CD4-positive, alpha-beta T cell treated with Interleukin-6 for 4 hours (primary cell): ENCODE results near the gene ERGIC1.
A peak's percentile ranks its signal among the peaks of the same experiment; 100 is the strongest.

Source experiments
- DNase-seq: peaks from one replicate; pipeline ENCODE4 v3.0.0-alpha.2; 2020; ENCODE audit warnings: mixed read lengths

Gene ERGIC1

DNA sequence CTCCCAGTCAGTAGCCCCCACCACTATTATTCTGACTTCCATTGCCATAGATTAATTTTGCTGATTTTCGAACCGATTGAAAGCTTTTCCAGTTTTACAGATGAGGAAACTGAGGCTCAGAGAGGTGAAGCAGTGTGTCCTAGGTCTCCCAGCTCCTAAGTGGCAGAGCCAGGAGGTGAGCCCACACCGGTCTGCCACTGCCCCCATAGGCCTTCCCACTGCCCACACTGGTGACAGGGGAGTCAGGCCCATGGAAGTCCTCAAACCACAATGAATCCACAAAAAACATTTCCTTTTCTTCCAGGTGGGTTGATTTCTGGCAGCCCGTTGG, 70.2 kb downstream of the ERGIC1 start:
- no peak for DNase-seq

DNA sequence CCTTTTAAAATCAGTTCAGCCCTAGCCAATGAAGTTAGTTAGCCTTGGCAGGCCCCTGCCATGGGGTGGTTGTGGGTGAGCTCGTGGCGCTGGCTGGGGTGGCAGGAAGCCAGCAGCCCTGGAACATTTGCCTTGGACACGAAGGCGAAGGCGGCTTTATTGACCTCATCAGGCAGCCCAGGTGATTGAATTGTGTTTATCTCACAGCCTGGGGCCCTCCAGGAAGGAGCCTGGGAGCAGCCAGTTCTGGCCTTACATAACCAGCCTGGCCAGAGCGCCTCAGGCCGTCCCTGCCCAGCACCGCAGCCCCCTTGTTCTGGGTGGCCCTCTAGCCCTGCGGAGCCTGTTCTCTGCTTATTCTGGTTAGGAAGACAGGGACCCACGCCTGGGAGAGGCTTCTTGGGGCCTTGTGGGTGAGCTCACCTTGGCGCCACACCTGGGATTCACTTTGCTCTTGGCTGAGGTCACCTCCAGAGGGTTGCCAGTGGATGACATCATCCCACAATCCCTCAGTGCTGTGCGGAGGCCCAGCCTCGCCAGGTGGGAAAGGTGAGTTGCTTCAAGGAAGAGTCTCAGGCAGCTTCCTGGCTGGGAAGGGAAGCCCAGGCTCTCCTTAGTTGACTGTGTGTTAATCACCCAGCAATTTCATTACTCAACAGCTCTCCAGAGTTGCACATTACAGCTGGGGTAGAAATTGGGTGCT, 70.7 kb downstream of the ERGIC1 start:
- no peak for DNase-seq

DNA sequence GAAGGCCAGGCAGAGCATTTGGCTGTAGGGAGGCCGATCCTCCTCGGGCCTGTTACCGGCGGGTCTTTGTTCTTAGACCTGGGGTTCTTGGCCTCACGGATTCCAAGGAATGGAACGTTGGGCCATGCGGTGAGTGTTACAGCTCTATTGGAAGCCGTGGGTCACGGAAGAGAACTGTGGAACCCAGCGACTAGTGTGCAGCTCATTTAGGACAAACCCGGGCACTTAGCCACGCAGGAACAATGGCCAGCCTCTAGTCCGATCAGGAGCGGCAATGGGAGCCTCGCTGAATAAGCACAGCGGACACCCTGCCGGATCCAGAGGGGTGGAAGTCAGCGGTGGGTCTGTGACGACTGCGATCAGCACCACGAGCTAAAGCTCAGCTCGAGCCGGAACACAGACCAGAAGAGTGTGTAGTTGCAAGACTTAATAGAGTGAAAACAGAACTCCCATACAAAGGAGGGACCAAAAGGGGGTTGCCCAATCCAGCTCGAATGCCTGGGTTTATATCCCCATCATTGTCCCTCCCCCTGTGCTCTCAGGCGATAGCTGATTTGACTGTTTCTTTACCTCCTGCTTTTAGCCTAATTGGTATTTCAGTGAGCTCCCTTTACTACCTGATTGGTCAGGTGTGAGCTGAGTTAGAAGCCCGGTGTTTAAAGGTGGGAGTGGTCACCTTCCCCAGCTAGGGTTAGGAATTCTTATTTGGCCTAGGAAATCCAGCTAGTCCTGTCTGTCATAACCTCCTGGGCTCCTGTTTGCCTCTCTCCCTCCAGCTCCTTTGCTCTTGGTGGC, 71.5 kb downstream of the ERGIC1 start:
- no peak for DNase-seq

DNA sequence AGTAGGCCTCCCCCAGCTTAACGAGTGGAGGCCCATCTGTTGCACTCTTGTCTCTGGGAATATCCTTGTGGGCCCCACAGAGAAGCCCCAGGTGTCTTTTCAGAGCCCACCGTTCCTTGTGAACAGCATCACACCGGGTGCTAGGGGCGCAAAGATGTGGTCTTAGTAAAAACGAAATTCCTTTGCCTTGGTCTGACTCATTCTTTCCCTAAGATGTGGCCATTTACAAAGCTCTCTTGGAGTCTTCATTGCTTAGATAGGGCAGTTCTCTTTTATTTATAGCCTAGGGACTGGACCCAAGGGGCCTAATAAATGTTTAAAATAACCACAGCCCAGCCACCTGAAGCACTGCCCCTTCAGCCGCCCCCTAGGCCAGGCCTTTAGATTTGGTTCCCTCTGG, 72.4 kb downstream of the ERGIC1 start:
- no peak for DNase-seq

DNA sequence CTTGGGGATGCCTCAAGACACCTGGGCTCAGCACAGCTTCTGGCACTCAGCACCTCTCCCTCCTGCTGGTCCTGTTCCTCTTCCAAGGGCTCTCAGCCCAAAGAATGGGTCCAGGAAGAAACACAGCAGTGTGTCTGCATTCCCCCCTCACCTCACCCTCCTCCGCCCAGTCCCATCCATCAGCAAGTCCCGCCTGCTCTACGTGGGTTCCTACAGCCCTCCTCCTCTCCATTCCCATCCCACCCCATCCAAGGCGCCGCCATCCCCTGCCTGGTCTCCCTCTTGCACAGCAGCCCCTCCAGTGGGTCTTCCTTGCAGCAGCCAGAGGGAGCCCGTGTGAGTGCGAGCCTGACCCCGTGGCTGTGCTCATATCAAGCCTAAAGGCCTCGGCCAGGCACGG, 72.8 kb downstream of the ERGIC1 start:
- no peak for DNase-seq

DNA sequence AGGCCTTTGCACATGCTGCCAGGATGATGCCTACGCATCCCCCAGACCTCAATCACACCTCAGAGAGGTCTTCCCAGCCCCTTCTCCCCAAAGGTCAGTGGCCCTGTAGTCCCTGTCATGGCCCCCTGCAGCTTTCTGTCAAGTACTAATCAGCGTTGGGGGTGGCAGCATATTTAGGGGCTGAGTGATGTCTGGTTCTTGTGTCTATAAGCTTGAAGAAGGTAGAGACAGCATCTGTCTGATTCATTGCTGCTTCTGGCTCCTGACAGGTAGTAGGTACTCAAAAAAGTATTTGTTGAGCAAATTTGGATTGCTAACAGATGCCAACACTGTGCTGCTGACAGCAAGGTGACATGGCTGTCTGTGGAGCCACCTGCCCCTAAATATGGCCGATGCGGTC, 73.6 kb downstream of the ERGIC1 start:
- no peak for DNase-seq

DNA sequence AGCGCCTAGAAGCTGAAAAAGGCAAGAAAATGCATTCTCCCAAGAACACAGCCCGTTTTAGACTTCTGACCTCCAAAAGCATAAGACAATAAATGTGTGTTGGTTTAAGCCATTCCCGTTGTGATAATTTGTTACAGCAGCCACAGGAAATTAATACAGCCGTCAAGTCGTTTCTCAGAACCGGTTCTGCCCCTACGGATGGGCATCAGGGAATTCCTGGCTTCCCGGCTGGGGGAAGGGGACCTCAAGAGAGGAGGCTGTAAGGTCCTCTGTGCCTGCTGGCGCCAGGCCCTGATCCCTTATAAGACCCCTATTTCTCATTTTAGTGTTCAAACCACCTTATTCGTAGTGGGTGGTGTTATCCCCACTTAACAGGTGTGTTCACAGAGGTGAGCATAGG, 74.6 kb downstream of the ERGIC1 start:
- no peak for DNase-seq

DNA sequence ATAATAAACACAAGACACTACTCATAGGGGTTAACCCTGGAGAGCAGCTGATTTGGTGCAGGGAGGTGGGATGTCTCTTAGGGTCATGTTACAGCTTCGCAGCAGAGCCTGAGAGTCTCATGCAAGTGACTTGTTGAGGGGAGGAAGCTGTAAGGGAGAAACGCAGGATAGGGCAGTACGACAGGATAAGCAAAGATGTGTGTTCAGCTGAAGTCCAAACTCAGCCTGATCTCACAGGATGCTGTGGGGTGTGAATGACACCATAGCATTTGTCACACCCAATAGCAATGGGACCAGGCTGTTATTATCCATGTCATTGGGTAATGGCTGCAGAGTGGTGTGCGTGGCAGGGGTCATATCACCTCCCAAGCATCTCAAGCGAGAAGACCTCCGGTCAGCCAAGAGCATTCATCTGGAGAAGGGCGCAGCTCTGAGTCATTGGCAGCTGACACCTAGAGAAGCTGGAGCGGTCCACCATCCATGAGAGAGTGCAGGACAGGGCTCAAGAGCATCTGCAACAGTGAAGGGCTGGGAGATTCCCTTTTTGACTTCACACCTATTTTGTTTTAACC, 76.0 kb downstream of the ERGIC1 start:
- no peak for DNase-seq

DNA sequence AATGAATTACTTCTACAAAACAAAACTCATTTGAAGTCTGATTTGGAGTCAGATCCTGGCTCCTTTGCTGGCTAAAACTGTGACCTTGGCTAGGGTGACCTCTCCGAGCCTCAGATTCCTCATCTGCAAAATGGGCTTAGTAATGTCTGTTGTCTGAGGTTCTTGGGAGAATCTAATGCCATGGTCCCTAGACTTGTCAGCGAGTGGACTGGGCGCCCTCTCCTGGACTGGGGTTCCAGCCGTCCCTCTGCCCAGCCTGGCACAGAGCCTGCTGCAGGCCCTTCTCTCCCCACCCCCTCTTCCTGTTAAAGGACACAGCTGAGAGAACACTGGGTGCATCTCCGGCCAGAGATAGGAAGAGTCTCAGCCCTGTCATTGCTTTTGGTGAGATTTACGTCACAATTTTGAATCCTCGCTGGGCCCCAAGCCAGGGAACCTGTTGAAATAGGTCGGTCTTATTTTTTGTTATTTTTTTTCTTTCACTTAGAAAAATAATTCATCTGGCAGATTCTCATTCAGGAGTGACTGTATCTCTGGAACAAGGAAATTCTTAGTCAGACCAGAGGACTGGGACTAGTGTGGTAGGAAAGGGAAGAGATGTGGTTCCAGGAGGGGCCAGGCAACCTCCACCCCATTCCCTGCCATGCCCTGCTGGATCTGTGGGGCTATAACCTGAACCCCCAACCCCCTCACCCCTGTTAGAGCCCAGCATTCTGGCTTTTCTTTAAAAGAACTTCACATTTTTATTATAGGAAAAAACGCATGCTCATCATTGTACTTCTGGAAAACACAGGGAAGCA, 77.0 kb downstream of the ERGIC1 start:
- DNase-seq, result peak; percentile 50

DNA sequence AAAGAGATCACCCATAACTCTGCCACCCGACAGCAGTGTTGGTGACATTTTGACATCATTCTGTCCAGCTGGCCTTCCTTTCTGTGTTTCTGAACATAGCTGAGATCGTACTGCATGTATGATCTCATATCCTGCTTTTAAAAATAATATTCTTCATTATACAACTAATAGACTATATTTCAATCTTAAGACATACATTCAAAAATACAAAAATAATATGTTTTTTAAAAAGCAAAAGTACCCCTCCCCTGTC, 77.5 kb downstream of the ERGIC1 start:
- DNase-seq, result no peak

DNA sequence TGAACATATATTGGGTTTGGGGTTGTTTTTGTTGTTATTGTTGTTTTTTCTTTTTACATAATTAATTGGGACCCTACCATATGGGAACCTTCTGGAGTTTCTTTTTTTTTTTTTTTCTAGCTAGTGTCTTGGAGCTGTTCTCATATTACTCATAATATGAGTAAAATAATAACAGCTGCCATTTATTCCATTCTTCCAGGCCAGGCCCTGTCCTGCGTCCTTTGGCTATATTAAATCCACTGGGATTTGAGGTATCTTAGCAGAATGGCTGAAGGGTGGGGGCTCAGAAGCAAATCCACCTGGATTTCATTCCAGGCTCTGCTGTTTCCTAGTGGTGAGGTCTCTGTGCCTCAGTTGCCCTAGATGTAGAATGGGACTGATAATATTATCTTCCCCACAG, 77.9 kb downstream of the ERGIC1 start:
- no peak for DNase-seq

DNA sequence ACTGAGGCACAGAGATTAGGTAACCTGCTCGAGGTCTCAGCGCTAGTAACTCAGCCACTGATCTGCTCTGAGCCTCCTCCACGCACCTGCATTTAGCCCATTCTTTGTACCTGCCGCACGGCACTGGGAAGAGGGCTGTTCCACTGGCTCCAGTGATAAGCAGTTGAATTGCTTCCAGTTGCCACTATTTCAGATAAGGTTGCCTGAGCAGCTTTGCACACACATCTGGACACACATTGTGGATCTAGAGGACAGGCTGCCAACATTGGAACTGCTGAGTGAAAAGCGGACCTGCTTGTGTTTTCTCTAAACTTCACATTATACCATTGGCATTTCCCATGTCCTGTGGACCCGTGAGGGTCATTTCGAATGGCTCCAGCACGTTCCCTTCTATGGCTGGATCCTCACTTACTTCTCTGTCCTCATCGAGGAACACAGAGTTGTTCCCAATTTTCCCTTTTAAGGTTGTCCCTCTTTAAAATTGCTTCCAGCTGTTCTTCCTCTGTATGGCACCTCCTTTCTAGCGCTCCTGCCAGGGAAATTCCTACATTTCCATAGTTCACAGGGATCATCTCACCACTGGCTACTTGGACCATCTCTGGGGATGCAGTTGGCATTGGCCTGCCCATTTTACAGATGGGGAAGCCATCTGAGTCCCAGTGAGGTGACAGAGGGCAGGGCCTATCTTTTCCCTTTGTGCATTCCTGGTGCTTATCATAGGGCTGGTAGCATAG, 79.2 kb downstream of the ERGIC1 start:
- DNase-seq, result no peak

DNA sequence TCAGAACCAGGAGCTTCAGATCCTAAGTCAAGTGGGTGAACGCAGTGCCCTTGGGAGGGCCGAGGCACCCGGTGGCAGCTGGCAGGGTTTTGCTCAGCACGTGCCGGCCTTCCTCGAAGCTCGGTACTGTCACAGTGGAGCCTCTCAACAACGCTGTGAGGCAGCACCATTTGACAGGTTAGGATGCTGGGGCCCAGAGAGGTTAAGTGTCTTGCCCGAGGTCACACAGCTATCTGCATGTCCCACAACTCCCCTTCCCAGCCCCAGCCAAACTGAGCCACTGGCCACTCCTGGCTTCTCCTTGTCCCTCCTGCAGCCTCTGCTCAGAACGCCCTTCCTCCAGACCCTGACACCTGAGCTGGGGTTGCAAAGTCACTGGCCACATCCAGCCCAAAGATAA, 81.5 kb downstream of the ERGIC1 start:
- DNase-seq, result no peak

DNA sequence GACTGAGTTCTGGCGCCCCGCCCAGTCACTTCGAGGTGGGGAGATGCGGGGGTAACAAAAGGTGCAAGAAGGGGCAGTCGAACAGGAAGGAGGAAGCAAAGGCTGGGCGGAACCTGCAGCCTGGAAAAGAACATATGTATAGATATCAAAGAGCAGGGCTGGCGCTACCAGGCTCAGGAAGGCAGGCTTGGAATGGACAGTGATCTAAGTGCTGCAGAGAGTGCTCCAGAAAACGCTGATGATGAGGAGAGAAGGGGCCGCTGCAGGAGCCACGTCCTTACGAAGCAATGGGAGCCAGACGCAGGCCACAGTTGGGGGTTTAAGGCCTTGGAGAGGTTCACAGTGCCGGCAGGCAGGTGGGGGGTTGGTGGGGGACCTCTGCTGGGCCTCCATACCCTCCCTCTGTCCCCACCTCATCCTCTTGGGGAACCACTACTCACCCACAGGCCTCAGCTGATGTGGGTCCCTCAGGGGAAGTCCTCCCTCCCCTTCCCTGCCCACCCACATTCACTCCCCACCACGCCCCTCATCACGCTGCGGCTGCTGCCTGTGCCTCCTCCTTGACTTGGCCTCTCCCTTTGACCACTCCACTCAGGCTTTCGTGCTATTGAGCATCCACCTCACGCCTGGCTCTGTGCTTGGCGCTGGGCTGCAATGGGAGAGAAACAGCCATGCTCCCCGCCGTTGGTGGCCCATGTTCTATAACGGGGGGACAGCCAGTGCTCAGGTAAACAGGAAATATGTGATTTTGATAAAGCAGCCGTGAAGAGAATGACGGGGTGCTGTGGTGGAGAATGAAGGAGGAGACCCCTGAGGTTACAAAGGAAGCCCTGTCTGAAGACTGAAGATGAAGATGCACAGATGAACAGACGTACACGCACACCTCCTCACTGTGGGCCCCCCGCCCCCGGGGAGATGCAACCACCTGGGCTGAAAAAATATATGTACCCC, 84.6 kb downstream of the ERGIC1 start:
- no peak for DNase-seq

DNA sequence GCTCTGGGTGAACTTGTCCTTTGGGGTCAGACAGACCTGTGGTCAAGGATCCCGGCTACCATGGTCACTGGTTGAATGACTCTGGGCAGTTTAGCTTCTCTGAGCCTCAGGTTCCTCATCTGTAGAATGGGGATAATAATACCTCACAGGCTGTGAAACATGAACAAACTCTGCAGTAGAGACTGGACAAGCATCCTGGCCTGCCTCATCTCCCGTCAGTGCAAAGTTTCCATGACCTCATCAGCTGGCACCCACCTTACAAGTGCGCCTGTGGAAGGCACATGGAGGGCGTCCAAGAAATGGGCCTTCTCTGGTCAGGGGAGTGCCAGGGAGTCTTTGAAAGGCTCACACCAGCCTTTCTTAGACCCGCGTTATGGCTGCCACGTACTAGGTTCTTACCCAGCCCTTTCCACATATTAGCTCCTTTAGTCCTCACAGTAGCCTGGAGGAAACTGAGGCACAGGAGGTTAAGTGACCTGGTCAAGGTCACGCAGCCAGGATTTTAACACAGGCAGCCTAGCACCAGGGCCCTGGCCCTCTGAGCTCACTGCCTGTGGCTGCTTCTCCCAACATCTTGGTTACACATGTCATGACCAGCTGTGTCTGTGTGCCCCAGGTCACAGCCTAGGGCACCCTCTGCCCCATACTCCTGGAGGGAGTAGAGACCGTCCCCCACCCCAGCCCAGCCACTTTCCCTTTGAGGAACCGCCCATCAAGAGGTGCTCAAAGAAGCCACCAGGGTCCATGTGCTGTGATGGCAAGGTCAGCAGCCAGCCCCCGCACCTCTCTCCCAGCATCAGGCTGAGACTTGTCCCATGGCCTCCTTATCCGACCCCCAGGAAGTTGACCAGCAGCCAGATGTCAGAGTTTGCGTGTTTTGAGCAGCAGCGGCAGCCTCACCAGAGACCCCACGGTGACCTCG, 85.7 kb downstream of the ERGIC1 start:
- no peak for DNase-seq

DNA sequence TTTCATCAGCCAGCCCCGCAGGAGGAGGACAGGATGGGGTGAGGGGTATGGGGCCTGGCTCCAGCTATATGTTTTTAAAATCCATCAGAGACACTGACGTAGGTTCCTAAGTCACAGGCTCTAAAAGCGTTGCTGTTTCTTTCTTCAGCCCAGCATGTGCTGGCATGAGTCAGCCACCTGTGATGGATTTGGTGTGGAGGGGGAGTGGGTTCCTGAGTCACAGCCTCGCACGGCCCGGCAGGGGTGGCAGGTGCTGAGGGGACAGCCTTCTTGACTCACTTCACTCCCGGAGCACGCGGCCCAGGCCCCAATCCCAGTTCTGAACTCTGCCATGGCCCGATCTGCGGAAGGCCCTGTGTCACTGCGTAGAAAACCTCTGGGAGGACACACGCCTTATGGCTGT, 86.4 kb downstream of the ERGIC1 start:
- no peak for DNase-seq

DNA sequence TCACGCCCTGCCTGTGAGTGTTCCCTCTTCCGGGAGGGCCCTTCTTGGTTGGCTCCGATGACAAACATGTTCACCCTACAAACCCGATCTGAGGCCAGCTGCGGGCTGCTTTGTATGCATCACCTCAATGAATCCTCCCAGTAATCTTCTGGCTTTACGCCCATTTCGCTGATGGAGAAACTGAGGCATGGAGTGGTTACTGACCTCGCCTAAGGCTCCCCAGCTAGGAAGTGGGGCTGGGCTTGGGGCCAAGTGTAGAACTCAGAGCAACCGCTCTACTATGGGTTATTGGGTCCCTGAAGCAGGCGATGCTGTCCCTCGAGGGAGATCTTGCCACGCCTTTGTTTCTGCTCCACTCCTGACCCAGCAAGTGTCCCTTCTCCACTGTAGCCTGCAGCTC, 86.9 kb downstream of the ERGIC1 start:
- DNase-seq, result no peak

DNA sequence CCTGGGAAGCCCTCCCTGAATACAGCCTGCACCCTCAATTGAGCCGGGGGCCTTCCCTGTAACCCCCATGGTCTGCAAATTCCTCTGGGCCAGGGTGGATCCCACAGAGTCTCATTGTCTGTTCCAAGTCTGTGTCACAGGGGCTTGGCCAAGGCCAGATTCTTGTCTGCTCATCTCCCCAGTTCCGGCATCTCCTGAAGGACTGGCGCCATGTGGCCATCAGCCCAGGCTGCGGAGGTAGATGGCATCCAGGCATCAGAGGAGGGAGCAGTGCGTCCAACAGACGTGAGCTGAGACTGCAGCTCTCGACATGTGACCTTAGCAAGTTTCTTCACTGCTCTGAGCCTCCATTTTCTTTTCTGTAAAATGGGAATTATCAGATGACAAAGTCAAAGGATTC, 87.9 kb downstream of the ERGIC1 start:
- DNase-seq, result no peak

DNA sequence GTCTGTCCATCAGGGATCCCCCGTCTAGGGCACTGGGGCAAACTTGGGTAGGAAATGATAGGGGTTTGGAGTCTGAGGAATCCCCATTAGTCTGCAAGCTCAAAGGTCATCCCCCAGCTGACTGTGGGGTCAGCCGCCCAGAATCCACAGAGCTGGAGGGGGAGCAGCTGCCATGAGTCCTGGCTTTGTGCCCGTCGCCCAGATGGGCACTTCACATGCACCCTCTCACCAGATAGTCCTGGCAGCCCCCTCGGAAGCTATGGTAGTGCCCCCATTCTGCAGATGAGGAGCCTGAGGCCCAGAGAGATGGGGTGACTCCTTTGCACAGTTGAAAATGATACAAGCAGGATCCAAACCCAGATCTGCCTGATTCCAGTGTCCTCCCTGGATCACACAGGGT, 89.5 kb downstream of the ERGIC1 start:
- DNase-seq, result no peak

DNA sequence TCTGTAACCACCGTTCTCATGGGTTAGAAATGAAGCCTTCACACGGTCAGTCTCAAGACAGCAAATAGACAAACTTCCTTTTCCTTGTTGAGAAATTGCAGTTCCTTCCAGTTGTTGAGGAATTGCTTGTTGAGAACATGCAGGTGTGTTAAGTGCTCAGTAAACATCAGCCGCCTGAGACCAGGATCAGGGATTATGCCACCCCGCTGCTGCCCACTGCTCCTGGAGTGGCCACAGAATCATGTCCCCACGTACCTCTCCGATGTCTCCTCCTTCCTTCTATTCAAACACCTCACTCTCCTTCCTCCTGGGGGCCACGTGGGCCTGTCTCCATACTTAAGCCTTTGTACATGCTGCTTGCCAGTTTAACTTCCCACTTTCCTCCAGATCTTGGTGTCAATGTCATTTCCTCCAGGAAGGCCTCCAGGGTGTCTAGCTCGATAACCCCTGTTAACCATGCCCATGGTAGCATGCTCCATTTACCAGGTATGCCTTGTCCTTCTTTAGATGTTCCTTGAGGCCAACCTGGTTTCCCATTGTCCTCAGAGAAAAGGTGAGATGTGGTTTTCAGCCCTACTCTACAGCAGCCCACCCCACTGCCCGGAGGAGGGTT, 91.4 kb downstream of the ERGIC1 start:
- no peak for DNase-seq
